Psoas muscle (tissue), 8 donors: Measurements from ENCODE around the gene NKG7. TPM values are rescaled to one million over a fixed set of nuclear protein-coding genes. Genes with fewer than 3 reads are reported as not detected.

Source experiments
- ATAC-seq, 4 donors: fragments of 200-7000 bp; cut with Tn5 transposase; one replicate each; pipeline ENCODE4 v1.9.1; 2020; ENCODE audit warnings: moderate library complexity in 3 of 4, mild to moderate bottlenecking in 2 of 4
- DNase-seq, 2 donors: peaks; one replicate each; pipeline ENCODE4 v3.0.0-alpha.2; 2020
- H3K27ac ChIP-seq: fragments of 200-600 bp; one replicate; pipeline ENCODE4 v1.8.0; 2022
- H3K27me3 ChIP-seq, 3 donors: fragments of 200-600 bp in 1 of 3; one replicate each; pipeline versions ENCODE4 v1.6.1 to v1.8.0; 2013 to 2022; ENCODE audit warnings: low read length in 2 of 3, mild to moderate bottlenecking in 2 of 3, moderate library complexity in 1 of 3; ENCODE audit not compliant: insufficient read depth in 3 of 3
- H3K36me3 ChIP-seq, 2 donors: fragments of 200-600 bp in 1 of 2; one replicate each; pipeline versions ENCODE4 v1.6.1 to v1.8.0; 2013 to 2022; ENCODE audit warnings: low read depth in 1 of 2, mild to moderate bottlenecking in 1 of 2, moderate library complexity in 1 of 2; ENCODE audit not compliant: insufficient read depth in 1 of 2
- H3K4me1 ChIP-seq: fragments of 200-600 bp; one replicate; pipeline ENCODE4 v1.8.0; 2022
- H3K4me3 ChIP-seq: fragments of 200-600 bp; one replicate; pipeline ENCODE4 v1.8.0; 2022; ENCODE audit warnings: mild to moderate bottlenecking
- H3K9me3 ChIP-seq: fragments of 200-600 bp; one replicate; pipeline ENCODE4 v1.8.0; 2022
- WGBS, 3 donors: extraction: QIAGEN DNeasy Blood & Tissue Kit; methylation state at CpG; one replicate each; pipeline versions ENCODE4 v1.1.6 to v1.1.7; 2013; 5-methylcytosine and 5-hydroxymethylcytosine counted together
- intact Hi-C, 2 donors: fragments of 100-400 bp; cut with DNase I; formaldehyde crosslinking; loops; one replicate each; pipeline versions ENCODE4 v1.11.0 to v1.14.2; 2022
- polyA plus RNA-seq, 3 donors: library from polyadenylated mRNA; stranded (reverse); fragments of 200-250 nt; gene quantifications; one replicate each; pipeline ENCODE4 v1.2.3, GENCODE V29; 2013
- total RNA-seq, 4 donors: library from RNA; stranded (reverse); fragmentation: NEBNext Ultra II Directional in 2 of 4; extraction: Animal tissue kit (Norgen Biotek cat#: 25700) in 2 of 4; gene quantifications; one replicate each; pipeline versions ENCODE4 v1.2.1 to v1.2.4, GENCODE V29; 2021 to 2023
- TF ChIP-seq, protein P1 (sequence below): fragments of 200-600 bp; IDR thresholded peaks from one replicate; pipeline ENCODE4 v1.8.0; 2022; ENCODE audit warnings: antibody characterized with exemption
- donor health status: healthy with polysubstance abuse.
- donor health status: DM: no; HTN: no; CAD: no; lungs with moderate emphysema.
- donor health status: Bipolar disorder and iron deficiency.
- donor health status: healthy.
- donor health status: DM: yes; HTN: yes; CAD: no.
- donor health status: DM: no; HTN: no; CAD: no.
- donor health status: DM: no; HTN: no; CAD: no.
- donor health status: DM: yes; HTN: yes; CAD: no.

Gene NKG7
- total and polyA plus RNA-seq, 7 donors: 0.61 to 2.9 (median 1.2) TPM

DNA sequence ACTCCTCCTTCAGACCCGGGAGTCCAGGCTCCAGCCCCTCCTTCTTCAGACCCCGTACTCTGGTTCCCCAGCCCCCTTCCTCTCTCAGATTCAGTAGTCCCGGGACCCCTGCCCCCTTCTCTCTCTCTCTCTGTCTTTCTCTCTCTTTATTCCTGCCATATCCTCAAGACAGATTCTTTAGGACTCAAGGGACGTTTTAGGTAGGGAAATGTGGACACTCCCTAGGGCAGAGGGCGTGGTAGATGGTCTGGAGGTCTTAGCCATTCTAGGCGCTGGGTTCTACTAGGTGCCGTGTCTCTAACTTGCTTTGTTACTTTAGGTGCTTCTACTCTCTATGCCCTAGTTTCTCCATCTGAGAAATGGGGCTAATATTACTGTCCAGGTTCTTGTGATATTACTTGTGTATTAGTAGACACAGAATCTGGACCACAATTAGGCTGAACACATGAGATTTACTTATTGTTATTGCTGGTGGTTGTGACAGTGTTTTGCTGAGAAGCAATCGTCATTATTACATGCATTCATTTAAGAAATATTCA lies 18.7 kb upstream of the NKG7 start:
- TF ChIP-seq, protein P1, sequence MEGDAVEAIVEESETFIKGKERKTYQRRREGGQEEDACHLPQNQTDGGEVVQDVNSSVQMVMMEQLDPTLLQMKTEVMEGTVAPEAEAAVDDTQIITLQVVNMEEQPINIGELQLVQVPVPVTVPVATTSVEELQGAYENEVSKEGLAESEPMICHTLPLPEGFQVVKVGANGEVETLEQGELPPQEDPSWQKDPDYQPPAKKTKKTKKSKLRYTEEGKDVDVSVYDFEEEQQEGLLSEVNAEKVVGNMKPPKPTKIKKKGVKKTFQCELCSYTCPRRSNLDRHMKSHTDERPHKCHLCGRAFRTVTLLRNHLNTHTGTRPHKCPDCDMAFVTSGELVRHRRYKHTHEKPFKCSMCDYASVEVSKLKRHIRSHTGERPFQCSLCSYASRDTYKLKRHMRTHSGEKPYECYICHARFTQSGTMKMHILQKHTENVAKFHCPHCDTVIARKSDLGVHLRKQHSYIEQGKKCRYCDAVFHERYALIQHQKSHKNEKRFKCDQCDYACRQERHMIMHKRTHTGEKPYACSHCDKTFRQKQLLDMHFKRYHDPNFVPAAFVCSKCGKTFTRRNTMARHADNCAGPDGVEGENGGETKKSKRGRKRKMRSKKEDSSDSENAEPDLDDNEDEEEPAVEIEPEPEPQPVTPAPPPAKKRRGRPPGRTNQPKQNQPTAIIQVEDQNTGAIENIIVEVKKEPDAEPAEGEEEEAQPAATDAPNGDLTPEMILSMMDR: no peak
- intact Hi-C loops: no loop called here
- H3K4me1 ChIP-seq: peaks cover 8% of the 10 kb centered on the region
- ATAC-seq: no peak
- DNase-seq: no peak
- no peaks in the 10 kb centered on the region for H3K9me3 ChIP-seq
- H3K27ac ChIP-seq: no peak overlapping the region
- H3K27me3 ChIP-seq: peaks cover 0 to 3% (median 0%) of the 10 kb centered on the region in 3 donors
- H3K36me3 ChIP-seq: no peaks in the 10 kb centered on the region
- no peak overlapping the region for H3K4me3 ChIP-seq
- WGBS, 3 donors: 66 to 69% (median 69%) methylated on average over 8 of the region's 8 CpGs

DNA sequence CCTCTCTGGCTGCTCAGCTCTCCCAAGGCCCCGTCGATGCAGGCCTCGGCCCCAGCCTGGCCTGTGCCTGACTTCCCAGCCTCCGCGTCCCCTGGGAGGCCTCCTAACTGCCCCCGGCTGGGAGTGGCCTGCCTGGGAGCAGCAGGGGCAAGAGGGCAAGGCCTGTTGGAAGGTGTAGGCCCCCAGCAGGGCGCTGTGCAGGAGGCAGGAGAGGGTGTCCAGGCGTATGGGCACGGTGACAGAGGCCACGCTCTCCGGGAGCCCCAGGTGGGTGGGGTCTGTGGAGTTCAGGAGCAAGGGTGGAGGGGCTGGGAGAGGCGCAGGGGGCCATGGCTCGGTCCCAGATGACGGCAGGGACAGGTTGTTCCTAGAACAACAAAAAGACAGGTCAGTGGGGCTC lies 16.7 kb upstream of the NKG7 start:
- TF ChIP-seq, protein P1: no peak
- WGBS, 3 donors: 69 to 78% (median 74%) methylated on average over 14 of the region's 14 CpGs
- ATAC-seq (no peak), DNase-seq (no peak)
- H3K27ac ChIP-seq: no peak overlapping the region
- no peaks in the 10 kb centered on the region for H3K9me3 ChIP-seq
- intact Hi-C loops: no loop called here
- no peak overlapping the region for H3K4me3 ChIP-seq
- H3K27me3 ChIP-seq: peaks cover 0 to 3% (median 0%) of the 10 kb centered on the region in 3 donors
- H3K4me1 ChIP-seq: peaks cover 2% of the 10 kb centered on the region
- H3K36me3 ChIP-seq: no peaks in the 10 kb centered on the region

DNA sequence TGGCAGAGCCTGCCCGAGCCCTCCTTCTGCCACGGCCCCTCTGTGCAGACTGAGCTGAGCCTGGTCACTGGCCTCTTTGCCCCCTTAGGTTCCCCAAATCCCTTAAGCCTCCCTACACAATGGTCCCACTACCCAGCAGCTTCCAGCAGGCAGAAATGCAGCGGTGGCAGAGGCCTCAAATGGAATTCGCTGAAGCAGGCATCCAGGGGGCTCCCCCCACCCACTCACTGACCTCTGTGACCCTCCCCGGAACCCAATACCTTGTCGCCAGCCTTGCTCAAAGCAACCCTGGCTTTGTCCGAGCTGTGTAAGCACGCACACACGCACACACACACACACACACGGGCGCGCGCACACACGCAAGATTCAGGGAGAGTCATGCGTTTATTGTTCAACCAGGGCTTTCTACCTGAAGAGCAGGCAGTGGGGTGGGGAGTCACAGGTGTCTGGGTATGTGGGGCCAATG lies 15.5 kb upstream of the NKG7 start, which contains the start of gene LIM2:
Gene LIM2, minus strand, starts transcription at position 51 of the 466 bp plus-strand sequence. CDS start 531 bp downstream, outside the sequence.
- H3K4me3 ChIP-seq: no peak within 1 kb of the TSS

DNA sequence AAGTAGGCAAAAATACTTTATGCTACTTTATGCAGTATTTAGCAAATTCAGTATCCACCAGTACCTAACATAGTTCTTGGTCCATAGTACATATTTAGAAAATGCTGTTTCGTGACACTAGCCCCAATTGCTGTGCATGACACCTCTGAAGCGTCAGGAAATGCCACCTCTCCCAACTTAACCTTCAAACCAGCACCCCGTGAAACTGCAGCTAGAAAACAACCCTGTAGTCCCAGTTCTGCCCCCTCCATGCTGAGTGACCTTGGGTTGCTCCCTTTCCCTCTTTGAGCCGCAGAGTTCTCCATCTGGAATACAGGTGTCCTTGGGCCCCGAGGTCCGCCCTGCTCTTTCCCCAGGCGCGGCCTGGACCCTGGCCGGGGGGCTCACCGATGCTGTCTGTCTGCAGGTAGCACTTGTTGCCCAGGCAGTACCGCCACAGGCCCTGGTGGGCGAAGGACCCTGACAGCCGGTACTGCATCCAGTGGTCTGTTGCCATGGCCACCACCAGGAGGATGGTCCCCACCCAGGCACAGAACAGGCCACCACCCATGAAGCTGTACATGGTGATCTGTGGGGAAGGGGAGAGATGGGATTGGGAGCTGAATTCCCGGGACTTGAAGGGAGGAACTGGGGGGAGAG lies 14.5 kb upstream of the NKG7 start:
- intact Hi-C loops: no loop called here
- no peak for DNase-seq
- TF ChIP-seq, protein P1: no peak
- H3K9me3 ChIP-seq: no peaks in the 10 kb centered on the region
- H3K4me3 ChIP-seq: no peak overlapping the region
- 86 to 90% (median 87%) methylated on average over 14 of the region's 14 CpGs for WGBS, 3 donors
- H3K27me3 ChIP-seq: peaks cover 0 to 3% (median 0%) of the 10 kb centered on the region in 3 donors
- ATAC-seq: no peak
- H3K27ac ChIP-seq: no peak overlapping the region
- H3K36me3 ChIP-seq: no peaks in the 10 kb centered on the region
- H3K4me1 ChIP-seq: no peaks in the 10 kb centered on the region

More for the DNA sequence above, 15.5 kb upstream of the NKG7 start, which contains the start of gene LIM2:
- 55 to 69% (median 69%) methylated on average over 14 to 15 of the region's 15 CpGs for WGBS, 3 donors
- no peak for DNase-seq
- intact Hi-C loops: no loop called here
- H3K9me3 ChIP-seq: no peaks in the 10 kb centered on the region
- TF ChIP-seq, protein P1: no peak
- no peak for ATAC-seq
- H3K27me3 ChIP-seq: peaks cover 0 to 3% (median 0%) of the 10 kb centered on the region in 3 donors
- H3K36me3 ChIP-seq: no peaks in the 10 kb centered on the region
- H3K27ac ChIP-seq: no peak within 1 kb of the TSS
- no peaks in the 10 kb centered on the region for H3K4me1 ChIP-seq
